A549 (cell line): ENCODE results near the gene TCP11L2.

Source experiments
- EHF ChIP-seq: fragments of 250-450 bp; sonication (Bioruptor Pico); IDR thresholded peaks from 2 replicates; pipeline ENCODE4 v1.5.0; 2020; ENCODE audit warnings: mild to moderate bottlenecking
- EP300 ChIP-seq, 2 experiments: fragments of >200 bp; sonication (Bioruptor Twin); formaldehyde crosslinking; IDR thresholded peaks; 2 replicates in 1 of 2; 3 replicates in 1 of 2; pipeline ENCODE4 v1.6.1; 2016 to 2017
- HOXB13 ChIP-seq: fragments of 250-450 bp; sonication (Bioruptor Pico); IDR thresholded peaks from 2 replicates; pipeline ENCODE4 v1.5.0; 2020; ENCODE audit warnings: low read depth, mild to moderate bottlenecking, moderate library complexity
- POLR2A ChIP-seq: IDR thresholded peaks from 2 replicates; pipeline ENCODE4 v1.6.1; 2012; ENCODE audit warnings: mild to moderate bottlenecking, low read length
- RCOR1 ChIP-seq: fragments of 150-350 bp; IDR thresholded peaks from 2 replicates; pipeline ENCODE4 v1.6.1; 2014; ENCODE audit warnings: antibody characterized with exemption, low read length, low read depth
- TF ChIP-seq, protein P1 (sequence below): fragments of >200 bp; sonication (Bioruptor Twin); formaldehyde crosslinking; IDR thresholded peaks from 3 replicates; pipeline ENCODE4 v1.5.1; 2016
- TF ChIP-seq, protein P2 (sequence below): fragments of 250-450 bp; sonication (Bioruptor Pico); IDR thresholded peaks from 2 replicates; pipeline ENCODE4 v1.5.0; 2021; ENCODE audit warnings: mild to moderate bottlenecking, moderate library complexity, borderline replicate concordance

GRCh38 chr12:106275458-106275857, 27.1 kb upstream of the TCP11L2 start:
- no peak for TF ChIP-seq HOXB13 (CRISPR knock-in tag)
- TF ChIP-seq, protein P1, sequence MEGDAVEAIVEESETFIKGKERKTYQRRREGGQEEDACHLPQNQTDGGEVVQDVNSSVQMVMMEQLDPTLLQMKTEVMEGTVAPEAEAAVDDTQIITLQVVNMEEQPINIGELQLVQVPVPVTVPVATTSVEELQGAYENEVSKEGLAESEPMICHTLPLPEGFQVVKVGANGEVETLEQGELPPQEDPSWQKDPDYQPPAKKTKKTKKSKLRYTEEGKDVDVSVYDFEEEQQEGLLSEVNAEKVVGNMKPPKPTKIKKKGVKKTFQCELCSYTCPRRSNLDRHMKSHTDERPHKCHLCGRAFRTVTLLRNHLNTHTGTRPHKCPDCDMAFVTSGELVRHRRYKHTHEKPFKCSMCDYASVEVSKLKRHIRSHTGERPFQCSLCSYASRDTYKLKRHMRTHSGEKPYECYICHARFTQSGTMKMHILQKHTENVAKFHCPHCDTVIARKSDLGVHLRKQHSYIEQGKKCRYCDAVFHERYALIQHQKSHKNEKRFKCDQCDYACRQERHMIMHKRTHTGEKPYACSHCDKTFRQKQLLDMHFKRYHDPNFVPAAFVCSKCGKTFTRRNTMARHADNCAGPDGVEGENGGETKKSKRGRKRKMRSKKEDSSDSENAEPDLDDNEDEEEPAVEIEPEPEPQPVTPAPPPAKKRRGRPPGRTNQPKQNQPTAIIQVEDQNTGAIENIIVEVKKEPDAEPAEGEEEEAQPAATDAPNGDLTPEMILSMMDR, result no peak
- no peak for TF ChIP-seq POLR2A
- TF ChIP-seq EP300 (IDR thresholded peaks at IDR 0.05), result no peak
- TF ChIP-seq EHF (CRISPR knock-in tag), result no peak
- TF ChIP-seq, protein P2, sequence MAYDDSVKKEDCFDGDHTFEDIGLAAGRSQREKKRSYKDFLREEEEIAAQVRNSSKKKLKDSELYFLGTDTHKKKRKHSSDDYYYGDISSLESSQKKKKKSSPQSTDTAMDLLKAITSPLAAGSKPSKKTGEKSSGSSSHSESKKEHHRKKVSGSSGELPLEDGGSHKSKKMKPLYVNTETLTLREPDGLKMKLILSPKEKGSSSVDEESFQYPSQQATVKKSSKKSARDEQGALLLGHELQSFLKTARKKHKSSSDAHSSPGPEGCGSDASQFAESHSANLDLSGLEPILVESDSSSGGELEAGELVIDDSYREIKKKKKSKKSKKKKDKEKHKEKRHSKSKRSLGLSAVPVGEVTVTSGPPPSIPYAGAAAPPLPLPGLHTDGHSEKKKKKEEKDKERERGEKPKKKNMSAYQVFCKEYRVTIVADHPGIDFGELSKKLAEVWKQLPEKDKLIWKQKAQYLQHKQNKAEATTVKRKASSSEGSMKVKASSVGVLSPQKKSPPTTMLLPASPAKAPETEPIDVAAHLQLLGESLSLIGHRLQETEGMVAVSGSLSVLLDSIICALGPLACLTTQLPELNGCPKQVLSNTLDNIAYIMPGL (CRISPR knock-in tag), result no peak
- TF ChIP-seq RCOR1, result no peak
